ENCODE results near the gene ADAT3.
"Not testable (repeated sequence)": the region's sequence is repeated elsewhere in the genome, so short reads cannot be mapped to it uniquely, and the experiment has no call there.

Gene ADAT3

GRCh38 chr19:1882786-1883692 lies 22.2 kb upstream of the ADAT3 start:
- no peak overlapping the region for H3K4me3 ChIP-seq (ENCODE audit: low read length)
- TF ChIP-seq, protein P1, sequence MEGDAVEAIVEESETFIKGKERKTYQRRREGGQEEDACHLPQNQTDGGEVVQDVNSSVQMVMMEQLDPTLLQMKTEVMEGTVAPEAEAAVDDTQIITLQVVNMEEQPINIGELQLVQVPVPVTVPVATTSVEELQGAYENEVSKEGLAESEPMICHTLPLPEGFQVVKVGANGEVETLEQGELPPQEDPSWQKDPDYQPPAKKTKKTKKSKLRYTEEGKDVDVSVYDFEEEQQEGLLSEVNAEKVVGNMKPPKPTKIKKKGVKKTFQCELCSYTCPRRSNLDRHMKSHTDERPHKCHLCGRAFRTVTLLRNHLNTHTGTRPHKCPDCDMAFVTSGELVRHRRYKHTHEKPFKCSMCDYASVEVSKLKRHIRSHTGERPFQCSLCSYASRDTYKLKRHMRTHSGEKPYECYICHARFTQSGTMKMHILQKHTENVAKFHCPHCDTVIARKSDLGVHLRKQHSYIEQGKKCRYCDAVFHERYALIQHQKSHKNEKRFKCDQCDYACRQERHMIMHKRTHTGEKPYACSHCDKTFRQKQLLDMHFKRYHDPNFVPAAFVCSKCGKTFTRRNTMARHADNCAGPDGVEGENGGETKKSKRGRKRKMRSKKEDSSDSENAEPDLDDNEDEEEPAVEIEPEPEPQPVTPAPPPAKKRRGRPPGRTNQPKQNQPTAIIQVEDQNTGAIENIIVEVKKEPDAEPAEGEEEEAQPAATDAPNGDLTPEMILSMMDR (IDR thresholded peaks at IDR 0.05; ENCODE audit: insufficient read depth, low read depth, low read length, missing control alignments) = no peak
- DNase-seq (ENCODE audit: low read depth) = no peak

DNA sequence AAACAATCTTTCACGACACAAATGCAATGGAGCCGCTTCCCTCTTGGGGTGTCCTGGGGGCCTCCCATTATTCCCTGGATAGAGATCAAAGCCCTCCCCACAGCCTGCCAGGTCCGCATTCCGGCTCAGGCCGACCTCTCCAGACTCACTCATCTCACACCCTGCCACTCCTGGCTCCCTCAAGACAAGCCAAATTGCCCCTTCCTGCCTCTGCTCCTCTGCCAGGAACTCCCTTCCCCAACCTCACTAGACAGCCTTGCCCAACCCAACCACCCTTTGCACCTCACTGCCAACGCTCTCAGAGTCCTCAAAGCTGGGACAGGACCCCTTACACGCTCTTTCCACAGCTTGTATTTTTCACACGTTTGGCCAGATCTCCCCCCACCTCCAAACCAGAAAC lies 21.4 kb upstream of the ADAT3 start:
- TF ChIP-seq, protein P1 (IDR thresholded peaks at IDR 0.05; ENCODE audit: insufficient read depth, low read depth, low read length, missing control alignments) = no peak
- DNase-seq (ENCODE audit: low read depth) = no peak

DNA sequence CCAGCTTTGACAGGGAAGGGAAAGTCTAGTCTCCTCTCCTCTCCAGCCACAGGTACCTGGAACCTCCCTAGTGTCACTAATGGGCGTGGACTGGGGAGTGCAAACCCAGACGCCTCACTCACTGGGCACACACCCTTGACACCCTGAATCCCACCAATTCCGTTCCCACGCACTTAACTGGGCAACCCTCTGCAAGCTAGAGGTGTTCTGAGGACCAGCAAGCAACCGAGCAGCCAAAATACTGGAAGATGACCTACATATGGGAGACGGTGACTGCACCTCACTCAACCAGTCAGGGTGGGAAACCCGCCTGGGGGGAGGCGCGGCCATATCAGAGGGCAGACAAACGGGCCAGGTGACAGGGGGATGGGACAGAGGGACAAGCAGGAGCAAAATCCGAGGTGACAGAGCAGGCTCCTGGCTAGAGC lies 20.9 kb upstream of the ADAT3 start:
- DNase-seq (ENCODE audit: low read depth) = peak; percentile 32
- peak overlapping the region; percentile 76 for H3K4me3 ChIP-seq (ENCODE audit: low read length)
- TF ChIP-seq, protein P1 (IDR thresholded peaks at IDR 0.05; ENCODE audit: insufficient read depth, low read depth, low read length, missing control alignments) = no peak

More for the DNA sequence above, 21.4 kb upstream of the ADAT3 start:
- H3K4me3 ChIP-seq (ENCODE audit: low read length) = peak overlapping the region; percentile 76

DNA sequence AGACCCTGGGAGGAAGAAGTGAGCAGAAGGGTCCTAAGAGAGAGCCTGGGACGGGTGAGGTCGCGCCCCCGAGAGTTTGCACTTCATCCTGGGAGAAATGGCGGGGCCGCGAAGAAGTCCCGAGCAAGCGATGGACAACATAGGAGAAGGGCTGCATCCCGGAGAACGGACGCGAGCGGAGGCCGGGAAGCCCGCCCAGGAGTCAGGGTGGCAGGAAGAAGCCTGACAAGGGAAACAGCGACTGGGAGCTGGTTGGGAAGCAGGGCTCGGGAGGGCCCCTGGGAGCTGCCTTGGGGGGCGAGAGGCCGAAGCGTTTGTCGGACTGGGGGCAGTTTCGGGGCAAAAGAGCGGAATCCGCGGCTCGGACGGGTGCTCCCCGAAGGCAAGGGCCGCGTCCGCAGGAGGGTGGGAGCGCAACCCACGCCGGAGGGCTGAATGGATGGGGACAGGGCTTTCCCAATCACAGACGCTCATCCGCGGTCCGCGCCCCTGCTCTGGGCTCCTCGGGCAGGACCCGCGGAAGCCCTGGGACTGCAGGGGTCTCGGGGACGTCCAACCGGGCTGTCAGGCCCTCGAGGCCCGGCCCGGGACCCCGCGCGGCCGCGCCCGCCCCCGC lies 20.4 kb upstream of the ADAT3 start:
- DNase-seq (ENCODE audit: low read depth) = no peak
- peak overlapping the region; percentile 76 for H3K4me3 ChIP-seq (ENCODE audit: low read length)
- TF ChIP-seq, protein P1 (IDR thresholded peaks at IDR 0.05; ENCODE audit: insufficient read depth, low read depth, low read length, missing control alignments) = no peak

DNA sequence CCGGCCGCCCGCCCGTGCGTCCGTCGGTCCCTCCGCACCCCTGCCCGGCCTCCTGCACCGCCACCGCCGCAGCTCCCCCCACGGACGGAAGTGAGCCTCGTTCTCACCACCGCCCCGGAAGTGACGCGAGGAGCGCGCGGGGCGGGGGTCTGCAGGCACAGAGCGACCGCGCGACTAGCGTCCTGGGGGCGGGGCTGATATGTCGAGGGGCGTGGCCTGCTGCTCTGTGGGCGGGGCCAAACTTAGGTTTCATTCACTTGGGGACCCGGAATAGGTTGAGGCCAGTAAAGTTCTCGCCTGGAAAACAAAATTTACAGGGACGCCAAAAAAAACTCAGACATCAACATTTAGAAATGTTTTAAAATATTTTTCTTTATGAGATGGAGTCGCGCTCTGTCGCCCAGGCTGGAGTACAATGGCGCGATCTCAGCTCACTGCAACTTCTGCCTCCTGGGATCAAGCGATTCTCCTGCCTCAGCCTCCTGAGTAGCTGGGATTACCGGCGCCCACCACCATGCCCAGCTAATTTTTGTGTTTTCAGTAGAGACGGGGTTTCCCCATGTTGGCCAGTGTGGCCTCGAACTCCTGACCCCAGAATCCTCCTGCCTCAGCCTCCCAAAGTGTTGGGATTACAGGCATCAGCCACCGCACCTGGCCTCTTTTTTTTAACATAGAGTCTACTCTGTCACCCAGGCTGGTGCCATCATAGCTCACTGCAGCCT lies 19.6 kb upstream of the ADAT3 start, which contains the start of gene ABHD17A:
Gene ABHD17A, minus strand, starts transcription at position 99 of the 722 bp plus-strand sequence. CDS start 3,930 bp downstream, outside the sequence.
- peak; percentile 94 for DNase-seq (ENCODE audit: low read depth)

DNA sequence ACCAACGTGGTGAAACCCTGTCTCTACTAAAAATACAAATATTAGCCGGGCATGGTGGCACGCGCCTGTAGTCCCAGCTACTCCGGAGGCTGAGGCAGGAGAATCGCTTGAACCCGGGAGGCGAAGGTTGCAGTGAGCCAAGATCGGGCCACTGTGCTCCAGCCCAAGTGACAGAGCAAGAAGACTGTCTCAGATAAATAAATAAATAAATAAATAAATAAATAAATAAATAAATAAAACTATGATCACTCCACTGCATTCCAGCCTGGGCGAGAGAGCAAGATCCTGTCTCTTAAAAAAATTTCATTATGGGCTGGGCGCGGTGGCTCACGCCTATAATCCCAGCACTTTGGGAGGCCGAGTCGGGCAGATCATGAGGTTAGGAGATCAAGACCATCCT lies 18.8 kb upstream of the ADAT3 start:
- not testable (repeated sequence) for DNase-seq (ENCODE audit: low read depth); H3K4me3 ChIP-seq (ENCODE audit: low read length)

More for the DNA sequence above, 19.6 kb upstream of the ADAT3 start, which contains the start of gene ABHD17A:
- H3K4me3 ChIP-seq (ENCODE audit: low read length) = peak within 1 kb of the TSS; percentile 76

DNA sequence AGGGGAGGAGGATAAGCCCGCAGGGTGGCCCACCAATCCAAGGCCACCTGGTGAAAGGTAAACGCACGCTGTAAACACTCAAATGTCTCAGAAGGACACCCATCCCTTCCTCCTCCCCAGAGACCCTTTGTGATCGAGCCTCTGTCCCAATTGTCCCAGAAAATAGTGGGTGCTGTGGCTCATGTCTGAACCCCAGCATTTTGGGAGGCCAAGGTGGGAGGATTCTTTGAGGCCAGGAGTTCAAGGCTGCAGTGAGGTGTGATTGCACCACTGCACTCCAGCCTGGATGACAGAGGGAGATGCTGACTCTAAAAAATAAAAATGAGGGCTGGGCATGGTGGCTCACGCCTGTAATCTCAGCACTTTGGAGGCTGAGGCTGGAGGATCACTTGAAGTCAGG lies 16.8 kb upstream of the ADAT3 start:
- TF ChIP-seq, protein P1 (IDR thresholded peaks at IDR 0.05; ENCODE audit: insufficient read depth, low read depth, low read length, missing control alignments) = no peak
- no peak for DNase-seq (ENCODE audit: low read depth)
- no peak overlapping the region for H3K4me3 ChIP-seq (ENCODE audit: low read length)
